Measurements from ENCODE around the gene GBA3. TPM values are rescaled to one million over a fixed set of nuclear protein-coding genes. Genes with fewer than 3 reads are reported as not detected.

GBA3 gene
- total RNA-seq, 4 donors from 2014 or later = not detected

DNA sequence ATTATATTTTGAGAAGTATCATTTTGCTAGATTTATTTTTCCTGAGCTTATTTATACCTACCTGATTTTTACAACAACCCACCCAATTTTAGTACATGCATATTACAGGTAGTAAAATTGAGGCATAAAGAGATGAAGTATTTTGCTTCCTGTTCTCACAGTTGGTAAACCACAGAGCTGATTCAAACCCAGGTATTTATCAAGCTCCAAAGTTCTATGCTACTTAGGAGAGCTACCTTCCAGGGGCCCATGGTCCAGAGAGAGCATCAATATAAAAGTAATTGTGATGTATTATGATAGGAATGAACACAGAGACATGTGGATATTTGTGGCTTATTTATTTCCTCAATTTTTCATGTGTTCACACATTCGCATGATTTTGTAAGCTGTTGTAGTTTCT lies 20.2 kb upstream of the GBA3 start:
- TF ChIP-seq POLR2A (IDR thresholded peaks at IDR 0.05) (no peak), EP300 (IDR thresholded peaks at IDR 0.05) (no peak)
- TF ChIP-seq, protein P1, sequence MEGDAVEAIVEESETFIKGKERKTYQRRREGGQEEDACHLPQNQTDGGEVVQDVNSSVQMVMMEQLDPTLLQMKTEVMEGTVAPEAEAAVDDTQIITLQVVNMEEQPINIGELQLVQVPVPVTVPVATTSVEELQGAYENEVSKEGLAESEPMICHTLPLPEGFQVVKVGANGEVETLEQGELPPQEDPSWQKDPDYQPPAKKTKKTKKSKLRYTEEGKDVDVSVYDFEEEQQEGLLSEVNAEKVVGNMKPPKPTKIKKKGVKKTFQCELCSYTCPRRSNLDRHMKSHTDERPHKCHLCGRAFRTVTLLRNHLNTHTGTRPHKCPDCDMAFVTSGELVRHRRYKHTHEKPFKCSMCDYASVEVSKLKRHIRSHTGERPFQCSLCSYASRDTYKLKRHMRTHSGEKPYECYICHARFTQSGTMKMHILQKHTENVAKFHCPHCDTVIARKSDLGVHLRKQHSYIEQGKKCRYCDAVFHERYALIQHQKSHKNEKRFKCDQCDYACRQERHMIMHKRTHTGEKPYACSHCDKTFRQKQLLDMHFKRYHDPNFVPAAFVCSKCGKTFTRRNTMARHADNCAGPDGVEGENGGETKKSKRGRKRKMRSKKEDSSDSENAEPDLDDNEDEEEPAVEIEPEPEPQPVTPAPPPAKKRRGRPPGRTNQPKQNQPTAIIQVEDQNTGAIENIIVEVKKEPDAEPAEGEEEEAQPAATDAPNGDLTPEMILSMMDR (IDR thresholded peaks at IDR 0.05) = no peak
- Histone ChIP-seq H3K27me3 (no peaks in the 10 kb centered on the region), H3K4me1 (peaks cover 0 to 15% (median 0%) of the 10 kb centered on the region in 4 donors), H3K4me3 (no peak overlapping the region), H3K9me3 (no peaks in the 10 kb centered on the region), H3K36me3 (no peaks in the 10 kb centered on the region), H3K27ac (no peak overlapping the region)
- DNase-seq (ENCODE audit: low spot score in 2 of 2) = no peak
- WGBS, 2 donors = 95 to 98% methylated on average over 1 of the region's 1 CpG

DNA sequence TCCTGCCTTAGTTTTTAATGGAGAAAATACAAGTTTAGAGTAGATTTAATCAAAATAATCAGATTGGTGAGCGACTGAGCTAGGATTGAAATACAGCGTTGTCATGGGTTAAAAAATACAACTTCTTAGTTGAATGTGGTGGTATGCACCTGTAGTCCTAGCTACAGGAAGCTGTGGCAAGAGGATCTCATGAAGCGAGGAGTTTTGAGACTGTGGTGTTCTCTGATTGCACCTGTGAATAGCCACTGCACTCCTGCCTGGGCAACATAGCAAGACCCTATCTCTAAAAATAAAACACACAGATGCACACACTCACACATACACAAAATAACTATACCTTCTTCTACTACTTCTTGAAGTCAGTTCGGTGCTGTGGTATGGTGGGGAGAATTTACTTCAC lies 19.8 kb upstream of the GBA3 start:
- H3K27ac ChIP-seq = no peak overlapping the region
- DNase-seq (ENCODE audit: low spot score in 2 of 2) = no peak
- 88 to 97% methylated on average over 4 of the region's 4 CpGs for WGBS, 2 donors
- H3K4me3 ChIP-seq = no peak overlapping the region
- H3K9me3 ChIP-seq = no peaks in the 10 kb centered on the region
- no peak for TF ChIP-seq POLR2A (IDR thresholded peaks at IDR 0.05)
- TF ChIP-seq, protein P1 (IDR thresholded peaks at IDR 0.05) = no peak
- no peak for TF ChIP-seq EP300 (IDR thresholded peaks at IDR 0.05)
- H3K4me1 ChIP-seq = peaks cover 0 to 13% (median 0%) of the 10 kb centered on the region in 4 donors
- no peaks in the 10 kb centered on the region for H3K27me3 ChIP-seq
- H3K36me3 ChIP-seq = no peaks in the 10 kb centered on the region

DNA sequence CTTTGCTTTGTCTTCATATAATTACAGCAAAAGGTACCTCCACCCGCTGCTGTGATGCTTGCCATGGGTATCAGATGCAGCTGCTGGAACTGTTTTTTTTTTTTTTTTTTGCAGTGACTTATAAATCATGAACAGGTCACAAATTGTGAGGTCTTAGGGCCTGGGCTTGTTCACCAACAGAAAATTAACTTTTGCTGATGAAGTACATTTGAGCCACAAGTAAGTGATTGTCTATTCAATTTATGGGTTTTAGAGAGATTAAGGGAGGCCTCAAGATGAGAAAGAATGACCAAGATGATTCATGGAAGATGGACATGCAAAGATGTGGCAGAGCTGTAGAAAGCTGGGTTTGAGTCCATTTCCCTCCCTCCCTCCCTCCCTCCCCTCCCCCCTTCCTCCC lies 18.0 kb upstream of the GBA3 start:
- H3K36me3 ChIP-seq = no peaks in the 10 kb centered on the region
- DNase-seq (ENCODE audit: low spot score in 2 of 2) = no peak
- peaks cover 0 to 20% (median 1%) of the 10 kb centered on the region in 4 donors for H3K4me1 ChIP-seq
- TF ChIP-seq EP300 (IDR thresholded peaks at IDR 0.05) (no peak), POLR2A (IDR thresholded peaks at IDR 0.05) (no peak)
- TF ChIP-seq, protein P1 (IDR thresholded peaks at IDR 0.05) = no peak
- H3K9me3 ChIP-seq = no peaks in the 10 kb centered on the region
- WGBS, 2 donors = 95 to 96% methylated on average over 1 of the region's 1 CpG
- H3K27ac ChIP-seq = no peak overlapping the region
- no peaks in the 10 kb centered on the region for H3K27me3 ChIP-seq
- no peak overlapping the region for H3K4me3 ChIP-seq

DNA sequence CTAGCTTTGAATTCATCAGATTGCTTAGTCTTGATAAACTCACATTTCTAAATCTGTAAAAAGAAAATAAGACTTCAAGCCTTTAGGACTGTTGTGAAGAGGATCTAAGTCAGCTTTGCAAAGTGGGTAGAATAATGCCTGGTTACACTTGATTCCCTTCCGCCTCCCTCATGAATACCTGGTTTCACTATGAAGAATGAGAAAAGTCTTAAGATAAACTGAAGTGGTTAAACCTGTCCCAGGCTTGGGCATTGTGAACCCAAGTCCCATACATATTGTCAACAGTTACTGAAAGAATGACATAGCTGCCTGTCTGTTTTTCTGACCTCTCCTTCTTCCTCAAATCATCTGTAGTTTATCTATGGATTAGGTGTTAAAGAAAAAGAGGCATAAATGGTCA lies 16.7 kb upstream of the GBA3 start:
- no peak overlapping the region for H3K27ac ChIP-seq
- no peaks in the 10 kb centered on the region for H3K9me3 ChIP-seq
- peaks cover 0 to 26% (median 7%) of the 10 kb centered on the region in 4 donors for H3K4me1 ChIP-seq
- H3K27me3 ChIP-seq = no peaks in the 10 kb centered on the region
- no peak overlapping the region for H3K4me3 ChIP-seq
- DNase-seq (ENCODE audit: low spot score in 2 of 2) = no peak
- WGBS, 2 donors = 95 to 98% methylated on average over 1 of the region's 1 CpG
- TF ChIP-seq, protein P1 (IDR thresholded peaks at IDR 0.05) = no peak
- no peak for TF ChIP-seq POLR2A (IDR thresholded peaks at IDR 0.05)
- no peak for TF ChIP-seq EP300 (IDR thresholded peaks at IDR 0.05)
- no peaks in the 10 kb centered on the region for H3K36me3 ChIP-seq

DNA sequence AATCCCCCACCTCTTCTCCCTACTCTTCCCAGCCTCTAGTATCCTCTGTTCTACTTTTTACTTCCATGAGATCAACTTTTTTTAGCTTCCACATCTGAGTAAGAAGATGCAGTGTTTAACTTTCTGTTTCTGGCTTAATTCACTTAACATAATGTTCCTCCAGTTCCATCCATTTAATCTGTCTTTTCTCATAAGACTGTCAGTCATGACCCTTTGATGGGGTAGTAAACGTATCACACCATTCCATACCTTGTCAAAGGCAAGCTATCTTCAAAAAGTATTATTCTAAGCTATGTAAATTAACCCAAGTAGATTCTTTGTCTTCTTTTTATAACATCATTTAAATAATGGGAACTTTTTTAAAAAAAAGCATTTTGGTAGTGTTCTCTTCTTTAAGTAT lies 15.0 kb upstream of the GBA3 start:
- H3K4me3 ChIP-seq = no peak overlapping the region
- H3K4me1 ChIP-seq = peaks cover 0 to 26% (median 7%) of the 10 kb centered on the region in 4 donors
- DNase-seq (ENCODE audit: low spot score in 2 of 2) = no peak
- WGBS, 2 donors = 78 to 80% methylated on average over 1 of the region's 1 CpG
- no peaks in the 10 kb centered on the region for H3K36me3 ChIP-seq
- H3K27ac ChIP-seq = no peak overlapping the region
- H3K27me3 ChIP-seq = no peaks in the 10 kb centered on the region
- H3K9me3 ChIP-seq = no peaks in the 10 kb centered on the region
- TF ChIP-seq, protein P1 (IDR thresholded peaks at IDR 0.05) = no peak
- no peak for TF ChIP-seq EP300 (IDR thresholded peaks at IDR 0.05)
- TF ChIP-seq POLR2A (IDR thresholded peaks at IDR 0.05) = no peak
